Ramos (cell line): ENCODE results near the gene NETO2.
"Not testable (repeated sequence)": the region's sequence is repeated elsewhere in the genome, so short reads cannot be mapped to it uniquely, and the experiment has no call there.

Experiments
- in situ Hi-C: fragments of 300-500 bp; cut with MboI; formaldehyde crosslinking; loops from one replicate; pipeline ENCODE4 v1.14.3; 2022; ENCODE audit warnings: low sequenced_read_pairs; ENCODE audit not compliant: unreplicated experiment

Gene NETO2, protein sequence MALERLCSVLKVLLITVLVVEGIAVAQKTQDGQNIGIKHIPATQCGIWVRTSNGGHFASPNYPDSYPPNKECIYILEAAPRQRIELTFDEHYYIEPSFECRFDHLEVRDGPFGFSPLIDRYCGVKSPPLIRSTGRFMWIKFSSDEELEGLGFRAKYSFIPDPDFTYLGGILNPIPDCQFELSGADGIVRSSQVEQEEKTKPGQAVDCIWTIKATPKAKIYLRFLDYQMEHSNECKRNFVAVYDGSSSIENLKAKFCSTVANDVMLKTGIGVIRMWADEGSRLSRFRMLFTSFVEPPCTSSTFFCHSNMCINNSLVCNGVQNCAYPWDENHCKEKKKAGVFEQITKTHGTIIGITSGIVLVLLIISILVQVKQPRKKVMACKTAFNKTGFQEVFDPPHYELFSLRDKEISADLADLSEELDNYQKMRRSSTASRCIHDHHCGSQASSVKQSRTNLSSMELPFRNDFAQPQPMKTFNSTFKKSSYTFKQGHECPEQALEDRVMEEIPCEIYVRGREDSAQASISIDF

DNA sequence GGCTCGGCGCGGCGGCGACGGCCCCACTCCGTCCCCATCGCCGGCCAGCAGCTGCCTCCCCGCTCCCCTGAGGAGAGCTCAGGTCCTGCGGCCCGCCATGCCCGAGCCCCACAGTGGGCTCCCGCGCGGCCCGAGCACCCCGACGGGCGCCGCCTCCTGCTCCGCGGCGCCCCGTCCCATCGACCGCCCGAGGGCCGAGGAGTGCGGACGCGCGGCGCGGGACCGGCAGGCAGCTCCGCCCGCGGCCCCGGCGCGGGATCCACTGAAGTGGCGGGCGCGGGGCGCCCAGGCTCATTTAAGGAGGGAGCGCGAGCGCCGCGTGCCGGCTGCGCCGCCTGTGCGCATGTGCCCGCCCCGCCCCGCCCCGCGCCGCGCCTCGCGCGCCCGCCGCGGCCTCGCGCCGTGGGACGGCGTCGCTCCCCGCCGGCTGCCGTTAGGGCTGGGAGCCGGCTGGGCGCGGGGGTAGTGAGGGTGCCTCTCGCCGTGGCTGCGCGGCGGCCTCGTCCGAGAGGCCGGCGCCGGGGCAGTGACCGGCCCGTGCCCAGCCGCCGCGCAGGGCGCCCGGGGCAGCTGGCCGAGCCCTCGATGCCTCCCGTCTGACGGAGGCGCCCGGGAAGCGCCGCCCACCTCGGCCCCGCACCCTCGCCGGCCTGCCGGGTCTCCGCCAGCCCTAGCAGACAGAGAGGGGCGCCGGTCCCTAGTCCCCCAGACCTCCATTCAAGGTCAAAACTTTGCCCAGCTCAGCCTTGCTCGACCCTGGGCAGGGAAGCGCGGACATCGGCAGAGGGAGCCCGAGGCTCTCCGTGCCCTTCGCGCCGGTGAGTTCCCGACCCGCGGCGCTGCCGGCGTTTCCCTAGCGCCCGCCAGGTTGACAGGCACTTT, at the start of gene NETO2:
TSS of gene NETO2 (minus strand) at position 269 of the 882 bp plus-strand sequence. CDS start 333 bp downstream, outside the sequence.
- in situ Hi-C loops = loop anchor here (25.0 kb wide), 1 partner anchor 968 kb away; no protein-coding TSS in a partner anchor

DNA sequence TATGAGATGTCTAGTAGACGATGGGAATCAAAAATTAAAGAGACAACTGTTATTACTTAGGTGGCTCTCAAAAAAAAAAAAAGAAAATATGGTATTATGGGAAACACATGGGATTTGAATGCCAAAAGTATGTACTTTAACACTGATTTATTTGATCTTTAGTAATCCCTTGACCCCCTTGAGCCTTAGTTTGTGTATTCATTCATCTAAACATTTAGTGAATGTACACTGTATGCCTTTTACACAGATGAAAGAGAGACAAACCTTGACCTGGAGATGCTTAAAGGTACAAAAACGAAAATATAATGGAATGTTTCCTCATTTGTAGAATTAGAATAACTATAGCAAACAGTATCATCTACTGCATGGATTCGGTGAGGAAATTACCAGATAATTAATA, 38.6 kb upstream of the NETO2 start:
- in situ Hi-C loops = no loop called here

DNA sequence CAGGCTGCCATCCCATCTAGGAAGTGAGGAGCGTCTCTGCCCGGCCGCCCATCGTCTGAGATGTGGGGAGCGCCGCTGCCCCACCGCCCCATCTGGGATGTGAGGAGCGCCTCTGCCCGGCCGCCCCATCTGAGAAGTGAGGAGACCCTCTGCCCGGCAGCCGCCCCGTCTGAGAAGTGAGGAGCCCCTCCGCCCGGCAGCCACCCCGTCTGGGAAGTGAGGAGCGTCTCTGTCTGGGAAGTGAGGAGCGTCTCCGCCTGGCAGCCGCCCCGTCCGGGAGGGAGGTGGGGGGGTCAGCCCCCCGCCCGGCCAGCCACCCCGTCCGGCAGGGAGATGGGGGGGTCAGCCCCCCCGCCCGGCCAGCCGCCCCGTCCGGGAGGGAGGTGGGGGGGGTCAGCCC, 37.3 kb upstream of the NETO2 start:
- in situ Hi-C loops = not testable (repeated sequence)

DNA sequence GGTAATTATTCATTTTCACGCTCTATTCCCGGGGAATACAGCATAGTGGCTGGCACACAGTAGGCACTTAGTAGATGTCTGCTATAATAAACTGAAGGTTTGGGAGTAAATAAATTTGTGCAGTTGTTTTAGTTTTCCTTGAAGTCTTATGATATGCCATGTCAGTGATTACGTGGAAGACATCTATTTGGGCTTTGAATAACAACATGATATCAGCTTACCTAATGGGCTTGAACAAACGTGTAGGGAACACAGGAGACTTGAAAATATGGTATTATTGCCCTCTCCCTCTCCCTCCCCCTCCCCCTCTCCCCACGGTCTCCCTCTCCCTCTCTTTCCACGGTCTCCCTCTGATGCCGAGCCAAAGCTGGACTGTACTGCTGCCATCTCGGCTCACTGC, 36.3 kb upstream of the NETO2 start:
- in situ Hi-C loops = no loop called here

DNA sequence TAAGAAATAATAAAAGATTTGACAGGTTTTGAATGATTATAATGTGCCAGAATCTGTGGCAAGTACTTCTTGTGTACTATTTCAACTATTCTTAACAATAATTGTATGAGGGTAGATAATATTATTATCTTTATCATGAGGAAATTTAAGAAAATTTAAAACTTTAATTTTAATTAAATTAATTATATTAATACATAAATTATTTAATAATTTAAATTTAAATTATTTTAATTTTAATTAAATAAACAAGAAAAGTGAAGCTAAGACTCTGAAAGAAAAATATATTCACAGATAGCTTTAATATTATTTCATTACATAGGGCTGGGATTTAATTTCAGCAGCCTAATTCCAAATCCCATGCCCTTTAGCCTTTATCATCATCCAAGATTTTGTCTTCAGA, 31.4 kb upstream of the NETO2 start:
- in situ Hi-C loops = no loop called here

DNA sequence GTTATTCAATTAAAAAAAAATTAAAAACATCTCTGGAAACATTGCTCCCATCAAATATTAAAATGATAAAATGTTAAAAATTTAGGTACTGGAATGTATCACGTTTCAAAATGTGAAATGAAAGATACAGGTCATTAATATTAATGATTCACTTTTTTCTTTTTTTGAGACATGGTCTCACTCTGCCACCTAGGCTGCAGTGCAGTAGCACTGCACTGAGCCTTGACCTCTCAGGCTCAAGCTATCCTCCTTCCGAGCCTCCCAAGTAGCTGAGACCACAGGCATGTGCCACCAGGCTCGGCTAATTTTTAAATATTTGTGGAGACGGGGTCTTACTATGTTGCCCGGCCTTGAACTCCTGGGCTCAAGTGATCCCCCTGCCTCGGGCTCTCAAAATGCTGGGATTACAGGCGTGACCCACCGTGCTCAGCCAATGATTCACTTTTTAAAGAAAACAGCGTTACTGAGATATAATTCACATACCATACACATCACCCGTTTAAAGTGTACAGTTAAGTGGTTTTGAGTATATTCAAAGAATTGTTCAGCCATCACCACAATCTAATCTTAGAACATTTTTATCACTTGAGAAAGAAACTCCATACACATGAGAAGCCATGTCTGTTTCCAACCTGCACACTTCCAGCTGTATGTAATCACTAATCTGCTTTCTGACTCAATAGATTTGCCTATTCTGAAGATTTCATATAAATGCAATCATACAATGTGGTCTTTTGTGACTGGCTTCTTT, 19.1 kb upstream of the NETO2 start:
- in situ Hi-C loops = no loop called here

DNA sequence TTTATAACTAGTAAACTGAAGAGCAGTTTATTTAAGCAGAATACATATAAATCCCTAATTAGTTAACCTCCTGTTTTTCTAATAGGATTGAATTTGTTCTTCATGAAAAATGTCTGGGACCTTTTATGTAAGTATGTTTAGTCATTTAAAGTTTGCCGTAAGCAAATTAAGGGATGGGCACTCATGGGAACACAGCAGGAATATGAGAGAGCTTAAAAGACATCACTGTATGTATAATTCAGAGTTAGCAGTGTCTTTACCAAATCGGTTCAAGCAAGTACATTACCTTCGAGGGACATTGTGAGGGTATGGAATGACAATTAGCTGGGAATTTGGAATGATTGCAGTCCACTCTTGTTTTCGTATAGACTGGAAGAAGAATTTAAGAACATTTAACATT, 17.7 kb upstream of the NETO2 start:
- in situ Hi-C loops = no loop called here

DNA sequence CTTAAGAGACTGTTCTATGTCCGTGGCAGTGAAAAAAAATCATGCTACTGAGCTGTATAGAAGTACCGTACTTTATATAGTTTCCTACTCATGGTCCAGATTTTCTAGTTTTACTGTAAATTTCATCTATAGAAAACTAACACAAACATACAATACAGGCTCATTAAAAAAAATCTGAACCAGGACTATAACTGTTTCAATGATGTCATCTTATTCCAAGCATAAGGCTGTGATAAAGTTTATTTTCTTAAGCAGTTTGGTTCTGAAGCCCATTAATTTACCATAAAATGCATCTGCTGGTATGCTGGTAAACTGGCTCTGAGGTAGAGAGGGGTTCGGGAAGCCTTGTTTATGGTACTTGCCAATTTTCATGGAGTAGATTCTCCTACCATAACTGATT, 16.7 kb upstream of the NETO2 start:
- in situ Hi-C loops = no loop called here

DNA sequence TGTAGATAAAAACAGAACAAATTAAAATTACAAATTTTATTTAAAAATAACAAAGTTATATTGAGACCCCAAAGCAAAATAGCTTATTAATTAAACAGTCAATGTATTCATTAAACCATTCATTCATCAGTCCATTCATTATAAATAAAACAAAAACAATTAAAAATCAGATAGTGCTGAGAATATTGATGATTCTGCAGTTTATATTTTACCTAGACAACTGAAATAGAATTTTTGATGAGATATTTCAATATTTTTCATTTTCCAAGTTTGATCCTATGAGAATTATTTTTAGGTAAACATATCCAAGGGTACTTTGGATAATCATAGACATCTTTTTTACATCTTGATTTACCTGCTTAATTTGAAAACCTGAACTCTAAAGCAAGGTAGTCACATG, 15.2 kb upstream of the NETO2 start:
- in situ Hi-C loops = no loop called here

DNA sequence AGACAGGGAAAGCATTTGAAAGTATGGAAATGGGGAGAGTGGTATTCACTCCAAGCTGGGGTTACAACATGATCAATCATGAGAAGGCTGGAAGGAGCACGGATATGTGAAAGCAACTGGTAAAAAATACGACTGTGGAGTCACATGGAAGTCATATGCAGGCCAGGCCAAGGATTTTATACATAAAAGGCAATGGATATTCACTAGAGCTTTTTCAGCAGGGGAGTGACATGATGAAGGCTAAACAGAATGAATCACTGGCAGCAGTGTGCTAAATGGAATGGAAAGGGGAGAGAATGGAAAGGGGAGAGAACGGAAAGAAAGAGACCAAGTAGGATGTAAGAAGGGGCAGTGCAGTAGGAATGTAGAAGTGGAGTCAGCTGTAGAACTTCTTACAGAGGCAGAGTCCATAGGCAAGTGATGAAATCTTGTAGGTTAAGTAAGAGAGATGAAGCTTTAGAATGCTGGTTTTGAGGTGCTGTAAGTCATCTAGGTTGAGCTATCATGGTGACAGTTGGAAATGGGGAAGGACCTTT, 13.0 kb upstream of the NETO2 start:
- in situ Hi-C loops = no loop called here

DNA sequence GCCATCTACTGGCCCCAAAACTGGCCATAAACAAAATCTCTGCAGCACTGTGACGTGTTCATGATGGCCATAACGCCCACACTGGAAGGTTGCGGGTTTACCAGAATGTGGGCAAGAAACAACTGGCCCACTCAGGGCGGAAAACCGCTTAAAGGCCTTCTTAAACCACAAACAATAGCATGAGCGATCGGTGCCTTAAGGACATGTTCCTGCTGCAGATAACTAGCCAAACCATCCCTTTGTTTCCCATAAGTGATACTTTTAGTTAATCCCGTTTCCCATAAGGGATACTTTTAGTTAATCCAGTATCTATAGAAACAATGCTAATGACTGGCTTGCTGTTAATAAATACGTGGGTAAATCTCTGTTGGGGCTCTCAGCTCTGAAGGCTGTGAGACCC, 8.8 kb upstream of the NETO2 start:
- in situ Hi-C loops = not testable (repeated sequence)

DNA sequence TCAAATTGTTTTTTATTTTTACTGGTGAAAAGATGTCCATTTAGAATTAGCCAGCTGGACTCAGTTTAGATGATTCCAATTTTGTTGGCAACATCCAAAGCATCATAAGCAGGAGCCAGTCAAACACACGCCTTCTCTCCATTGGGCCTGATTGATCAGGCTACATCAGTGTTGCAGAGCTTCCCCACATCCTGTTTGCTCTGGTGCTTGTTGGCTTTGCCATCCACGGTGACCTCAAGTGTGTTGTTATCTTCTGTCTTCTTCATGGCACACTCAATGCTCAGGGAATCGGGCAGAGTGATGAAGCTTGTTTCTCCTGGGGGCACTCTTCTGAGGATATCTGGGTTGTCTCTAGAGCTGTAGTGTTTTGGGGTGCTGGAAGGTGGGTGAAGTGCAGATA, 6.3 kb upstream of the NETO2 start:
- in situ Hi-C loops = no loop called here

DNA sequence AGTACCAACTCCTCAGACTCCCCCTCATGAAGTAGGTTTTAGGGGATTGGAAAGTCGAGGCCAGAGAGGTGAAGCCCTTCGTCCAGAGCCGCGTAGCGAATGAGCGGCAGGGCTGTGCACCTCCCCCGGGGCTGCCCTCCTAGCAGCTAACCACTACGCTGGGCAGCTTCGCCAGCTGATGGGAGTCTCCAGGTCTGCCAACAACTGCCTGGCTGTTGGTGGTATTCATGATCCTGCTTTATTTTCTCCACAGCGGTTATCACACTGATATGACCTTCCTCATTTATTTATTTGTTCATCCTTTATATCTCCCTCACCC, 773 bp upstream of the NETO2 start:
- in situ Hi-C loops = loop anchor here (25.0 kb wide), 1 partner anchor 968 kb away; no protein-coding TSS in a partner anchor

DNA sequence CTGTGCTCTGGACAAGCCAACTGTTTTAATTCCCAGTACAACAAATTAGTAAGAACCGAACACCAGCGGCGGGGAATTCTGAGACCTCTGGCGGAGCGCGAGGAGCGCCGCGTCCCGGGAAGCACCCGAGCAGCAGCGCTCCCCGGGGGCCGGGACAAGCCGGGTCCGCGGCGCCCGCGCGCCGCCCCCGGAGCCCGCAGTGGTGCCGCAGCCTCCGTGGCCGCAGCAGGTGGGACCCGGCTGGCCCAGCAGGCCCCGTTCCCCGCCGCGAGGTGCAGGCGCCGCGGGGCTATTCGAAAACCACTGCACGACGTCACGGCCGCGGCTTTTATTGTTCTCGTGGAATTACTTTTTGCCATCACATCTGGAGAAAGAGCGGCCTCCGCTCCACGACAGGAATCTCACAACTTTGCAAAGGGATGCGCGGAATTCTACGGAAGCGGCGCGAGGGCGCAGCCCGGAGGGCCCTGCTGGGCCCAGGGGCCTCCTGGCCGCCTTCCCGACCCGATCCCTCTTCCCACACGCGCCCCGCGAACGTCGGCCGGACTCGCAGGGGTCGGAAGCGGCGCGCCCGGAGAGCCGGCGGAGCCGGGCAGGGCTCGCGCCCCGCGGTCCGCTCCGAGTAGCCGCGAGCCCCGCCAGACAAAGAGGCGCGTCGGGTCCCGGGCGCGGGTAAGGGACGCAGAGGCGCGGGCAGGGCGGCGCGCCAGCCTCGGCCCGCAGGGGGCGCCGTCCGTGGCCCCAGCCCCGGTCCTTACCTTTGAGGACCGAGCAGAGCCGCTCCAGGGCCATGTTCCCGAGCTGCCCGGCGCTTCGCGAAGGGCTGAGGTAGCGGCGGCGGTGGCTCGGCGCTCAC, 696 bp downstream of the NETO2 start:
- in situ Hi-C loops = loop anchor here (25.0 kb wide), 1 partner anchor 969 kb away; no protein-coding TSS in a partner anchor

DNA sequence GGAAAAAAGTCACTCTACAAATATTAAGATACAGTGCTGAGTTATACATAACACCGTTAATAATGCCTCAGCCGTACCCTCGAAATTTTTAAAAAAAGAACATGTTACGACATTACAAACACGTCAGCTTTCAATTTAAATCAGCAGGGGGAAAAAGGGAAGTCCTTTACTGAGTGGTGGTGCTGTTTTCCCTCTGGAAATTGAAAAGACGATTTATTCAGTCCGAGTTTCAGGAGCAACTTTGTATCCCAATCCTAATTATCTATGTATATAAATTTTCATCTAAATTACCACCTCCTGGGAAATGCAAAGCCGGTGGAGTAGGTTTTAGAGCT, 1.3 kb downstream of the NETO2 start:
- in situ Hi-C loops = loop anchor here (25.0 kb wide), 1 partner anchor 970 kb away; no protein-coding TSS in a partner anchor

DNA sequence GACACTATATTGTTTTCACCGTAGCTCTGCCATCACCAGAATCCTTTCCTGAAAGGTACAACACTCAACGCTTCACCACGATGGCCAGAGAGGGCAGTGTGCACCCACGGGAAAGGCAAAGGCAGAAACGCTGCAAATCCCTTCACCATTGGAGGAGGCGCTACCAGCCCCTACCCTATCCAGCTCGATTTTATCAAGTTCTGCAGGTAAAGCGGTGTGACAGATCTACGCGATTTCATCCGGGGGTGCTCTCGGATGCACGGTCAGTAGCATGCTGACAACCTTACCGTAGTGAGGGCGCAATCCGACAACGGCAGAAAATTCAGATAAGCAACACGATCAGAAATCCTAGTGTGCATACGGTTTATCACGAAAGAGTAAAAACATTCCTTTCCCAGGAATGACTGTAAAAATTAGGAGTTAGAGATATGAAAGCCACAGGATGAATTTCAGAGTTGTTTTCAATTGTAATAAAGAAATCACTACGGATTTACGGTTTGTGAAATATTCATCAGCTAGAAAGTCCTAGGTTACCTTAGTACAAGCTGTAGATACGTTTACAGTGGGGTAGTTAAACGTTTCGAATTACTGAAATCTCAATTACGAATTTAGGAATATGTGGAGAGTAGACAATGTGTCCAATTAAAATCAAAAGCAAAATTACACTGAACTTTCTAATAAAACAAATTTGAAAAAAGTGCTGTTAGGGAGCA, 1.8 kb downstream of the NETO2 start:
- in situ Hi-C loops = loop anchor here (25.0 kb wide), 1 partner anchor 970 kb away; no protein-coding TSS in a partner anchor

DNA sequence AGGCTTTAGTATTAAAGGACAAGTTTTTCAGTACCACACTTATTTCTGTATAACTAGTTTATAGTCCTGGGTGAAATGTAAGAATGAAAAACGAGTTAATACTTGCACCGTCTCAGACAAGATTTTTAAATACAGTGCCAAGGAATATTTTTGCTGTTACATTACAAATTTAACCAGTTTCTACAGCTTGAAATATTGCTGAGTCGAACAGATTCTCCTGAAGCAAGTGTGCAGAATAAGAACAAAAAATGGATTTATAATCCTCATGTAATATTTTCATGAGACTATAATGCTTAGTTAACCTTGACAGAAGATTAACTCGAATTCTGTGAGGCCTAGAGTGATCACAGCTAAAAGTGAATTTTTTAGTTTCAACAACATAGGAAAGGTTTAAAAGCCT, 3.1 kb downstream of the NETO2 start:
- in situ Hi-C loops = loop anchor here (25.0 kb wide), 1 partner anchor 972 kb away; no protein-coding TSS in a partner anchor

DNA sequence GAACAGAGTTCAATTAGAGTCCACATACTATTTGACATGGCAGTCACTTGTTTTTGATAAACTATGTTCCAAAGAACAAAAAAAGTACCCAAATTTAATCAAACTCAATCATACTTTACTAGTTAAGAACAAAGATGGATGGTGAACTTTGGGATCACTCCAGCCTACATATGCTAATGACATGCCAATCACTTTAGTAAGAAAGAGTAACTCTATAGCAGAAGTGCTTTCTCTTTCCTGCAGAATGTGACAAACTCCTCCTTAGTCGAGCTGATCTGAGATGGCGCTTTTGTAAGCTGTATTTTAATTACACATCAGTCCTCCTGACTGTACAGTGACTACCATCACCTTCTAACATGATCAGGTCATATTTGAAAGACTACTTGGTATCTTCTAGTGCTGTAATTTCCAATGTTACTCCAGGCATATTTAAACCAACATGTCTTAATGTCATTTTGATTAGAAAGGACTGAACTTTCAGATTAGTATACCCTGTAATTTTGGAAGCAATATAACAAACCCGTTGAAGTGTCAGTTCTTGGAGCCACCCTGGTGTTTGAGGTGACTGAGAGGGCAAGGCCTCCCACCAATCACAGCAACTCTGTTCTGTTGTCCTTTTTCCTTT, 4.1 kb downstream of the NETO2 start:
- in situ Hi-C loops = loop anchor here (10.0 to 25.0 kb wide), 2 partner anchors 973 to 1015 kb away; partner anchors contain the start of gene ABCC12
